Breast epithelium (tissue), 3 donors: Measurements from ENCODE around the gene C14orf180.

Source experiments
- POLR2AphosphoS5 ChIP-seq, 3 donors: sonication (generic); formaldehyde crosslinking; IDR thresholded peaks; one replicate each; pipeline ENCODE4 v1.6.1; 2017; ENCODE audit warnings: antibody characterized with exemption in 3 of 3
- TF ChIP-seq, protein P1 (sequence below), 3 donors: fragments of 450-650 bp; IDR thresholded peaks; one replicate each; pipeline ENCODE4 v1.5.1; 2016 to 2017; ENCODE audit warnings: antibody characterized with exemption in 3 of 3, mild to moderate bottlenecking in 3 of 3, moderate library complexity in 3 of 3

- TF ChIP-seq, protein P1, sequence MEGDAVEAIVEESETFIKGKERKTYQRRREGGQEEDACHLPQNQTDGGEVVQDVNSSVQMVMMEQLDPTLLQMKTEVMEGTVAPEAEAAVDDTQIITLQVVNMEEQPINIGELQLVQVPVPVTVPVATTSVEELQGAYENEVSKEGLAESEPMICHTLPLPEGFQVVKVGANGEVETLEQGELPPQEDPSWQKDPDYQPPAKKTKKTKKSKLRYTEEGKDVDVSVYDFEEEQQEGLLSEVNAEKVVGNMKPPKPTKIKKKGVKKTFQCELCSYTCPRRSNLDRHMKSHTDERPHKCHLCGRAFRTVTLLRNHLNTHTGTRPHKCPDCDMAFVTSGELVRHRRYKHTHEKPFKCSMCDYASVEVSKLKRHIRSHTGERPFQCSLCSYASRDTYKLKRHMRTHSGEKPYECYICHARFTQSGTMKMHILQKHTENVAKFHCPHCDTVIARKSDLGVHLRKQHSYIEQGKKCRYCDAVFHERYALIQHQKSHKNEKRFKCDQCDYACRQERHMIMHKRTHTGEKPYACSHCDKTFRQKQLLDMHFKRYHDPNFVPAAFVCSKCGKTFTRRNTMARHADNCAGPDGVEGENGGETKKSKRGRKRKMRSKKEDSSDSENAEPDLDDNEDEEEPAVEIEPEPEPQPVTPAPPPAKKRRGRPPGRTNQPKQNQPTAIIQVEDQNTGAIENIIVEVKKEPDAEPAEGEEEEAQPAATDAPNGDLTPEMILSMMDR (IDR thresholded peaks at IDR 0.05): no peak
- no peak for TF ChIP-seq POLR2AphosphoS5 (IDR thresholded peaks at IDR 0.05)
Observed at GRCh38 chr14:104592292-104592672, 12.7 kb downstream of the C14orf180 start.
